ENCODE measurements around the gene NUP58. TPM values are rescaled to one million over a fixed set of nuclear protein-coding genes. Genes with fewer than 3 reads are reported as not detected.

The NUP58 gene
- total and polyA plus RNA-seq, 9 of the 15 experiments (the other 6 are each of a cell fraction or from before 2014, with no cell fraction given), result 12.5 to 98.0 (median 42.6) TPM

DNA sequence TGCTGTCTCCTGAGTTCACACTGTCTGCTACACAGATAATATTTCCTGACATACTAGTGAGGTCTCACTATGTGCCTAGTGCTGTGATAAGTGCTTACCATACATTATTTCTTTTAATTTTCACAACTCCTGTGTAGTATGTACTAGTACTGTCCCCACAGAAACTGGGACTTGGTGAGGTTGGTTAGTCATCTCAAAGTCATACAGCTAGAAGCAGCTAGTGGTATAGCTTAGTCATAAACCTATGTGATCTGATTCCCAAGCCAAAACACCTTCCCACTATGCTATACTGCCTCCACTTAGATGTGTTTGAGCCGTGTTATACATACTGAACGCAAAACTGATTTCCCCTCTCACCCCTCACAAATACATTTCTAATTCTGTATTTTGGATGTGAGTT, 24.7 kb upstream of the NUP58 start (continued):
- no peak for TF ChIP-seq ZKSCAN1 (IDR thresholded peaks at IDR 0.05; ENCODE audit: low read depth, low read length)
- TF ChIP-seq, protein P1, sequence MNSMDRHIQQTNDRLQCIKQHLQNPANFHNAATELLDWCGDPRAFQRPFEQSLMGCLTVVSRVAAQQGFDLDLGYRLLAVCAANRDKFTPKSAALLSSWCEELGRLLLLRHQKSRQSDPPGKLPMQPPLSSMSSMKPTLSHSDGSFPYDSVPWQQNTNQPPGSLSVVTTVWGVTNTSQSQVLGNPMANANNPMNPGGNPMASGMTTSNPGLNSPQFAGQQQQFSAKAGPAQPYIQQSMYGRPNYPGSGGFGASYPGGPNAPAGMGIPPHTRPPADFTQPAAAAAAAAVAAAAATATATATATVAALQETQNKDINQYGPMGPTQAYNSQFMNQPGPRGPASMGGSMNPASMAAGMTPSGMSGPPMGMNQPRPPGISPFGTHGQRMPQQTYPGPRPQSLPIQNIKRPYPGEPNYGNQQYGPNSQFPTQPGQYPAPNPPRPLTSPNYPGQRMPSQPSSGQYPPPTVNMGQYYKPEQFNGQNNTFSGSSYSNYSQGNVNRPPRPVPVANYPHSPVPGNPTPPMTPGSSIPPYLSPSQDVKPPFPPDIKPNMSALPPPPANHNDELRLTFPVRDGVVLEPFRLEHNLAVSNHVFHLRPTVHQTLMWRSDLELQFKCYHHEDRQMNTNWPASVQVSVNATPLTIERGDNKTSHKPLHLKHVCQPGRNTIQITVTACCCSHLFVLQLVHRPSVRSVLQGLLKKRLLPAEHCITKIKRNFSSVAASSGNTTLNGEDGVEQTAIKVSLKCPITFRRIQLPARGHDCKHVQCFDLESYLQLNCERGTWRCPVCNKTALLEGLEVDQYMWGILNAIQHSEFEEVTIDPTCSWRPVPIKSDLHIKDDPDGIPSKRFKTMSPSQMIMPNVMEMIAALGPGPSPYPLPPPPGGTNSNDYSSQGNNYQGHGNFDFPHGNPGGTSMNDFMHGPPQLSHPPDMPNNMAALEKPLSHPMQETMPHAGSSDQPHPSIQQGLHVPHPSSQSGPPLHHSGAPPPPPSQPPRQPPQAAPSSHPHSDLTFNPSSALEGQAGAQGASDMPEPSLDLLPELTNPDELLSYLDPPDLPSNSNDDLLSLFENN (IDR thresholded peaks at IDR 0.05; ENCODE audit: low read depth in 2 of 2, low read length in 2 of 2), result no peak

DNA sequence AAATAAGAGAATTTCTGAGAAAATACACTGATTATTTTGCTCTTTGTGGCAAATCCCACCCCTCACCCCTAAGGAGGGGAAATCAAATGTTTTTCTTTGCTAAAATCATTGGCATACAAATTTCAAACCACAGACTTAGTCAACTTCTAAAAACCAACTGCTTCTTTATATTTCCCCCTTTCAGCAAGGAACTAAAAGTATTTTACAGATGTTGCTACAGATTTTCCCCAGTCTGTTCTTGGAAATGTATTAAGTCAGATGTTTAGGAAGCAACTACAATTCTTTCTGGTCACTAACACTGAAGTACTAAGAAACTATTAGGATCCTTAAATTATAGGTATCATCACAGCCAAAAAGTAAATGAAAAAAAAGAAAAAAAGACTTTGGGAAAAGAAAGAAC, 21.0 kb upstream of the NUP58 start:
- intact Hi-C loops (cut with micrococcal nuclease), result no loop called here
- Histone ChIP-seq H4K20me1 (replicated peaks; ENCODE audit: control insufficient read depth, insufficient read depth, low read length) (no peaks in the 10 kb centered on the region), H3K9me3 (replicated peaks; ENCODE audit: control insufficient read depth, insufficient read depth, low read depth, low read length) (no peaks in the 10 kb centered on the region), H3K27me3 (ENCODE audit: control insufficient read depth in 2 of 2, insufficient read depth in 2 of 2, low read length in 2 of 2) (no peaks in the 10 kb centered on the region), H3K27ac (ENCODE audit: extremely low read depth, low read depth, low read length) (no peak overlapping the region), H3K4me1 (replicated peaks in 1 of 2; ENCODE audit: control insufficient read depth in 2 of 2, insufficient read depth in 2 of 2, low read length in 2 of 2) (peaks cover 0 to 3% of the 10 kb centered on the region in 2 experiments; a peak in 1 of 5 replicates), H3K36me3 (ENCODE audit: control insufficient read depth, insufficient read depth, low read length) (no peaks in the 10 kb centered on the region), H3K9me1 (ENCODE audit: control insufficient read depth, insufficient read depth, low read length) (no peaks in the 10 kb centered on the region), H3K9ac (ENCODE audit: insufficient read depth in 1 of 2, low read depth in 2 of 2, low read length in 2 of 2) (no peak overlapping the region), H2AFZ (ENCODE audit: low read depth, low read length) (no peak overlapping the region), H3K4me3 (no peak overlapping the region), H3K4me2 (ENCODE audit: insufficient read depth, low read length) (no peak overlapping the region), H3K79me2 (ENCODE audit: control insufficient read depth, insufficient read depth, low read length) (no peaks in the 10 kb centered on the region)
- ATAC-seq (no peak), FAIRE-seq (no peak), DNase-seq (ENCODE audit: extremely low read depth in 1 of 4, low spot score in 3 of 4) (no peak)
- ChIA-PET POLR2A (no interaction called here), CTCF (ENCODE audit: low intra/inter-chr PET ratio) (no interaction called here)
- BruUV-seq (replicated peaks), result no TSS peak
- in situ Hi-C loops (cut with MboI), result no loop called here
- TF ChIP-seq MTA2 (IDR thresholded peaks at IDR 0.05; ENCODE audit: low read depth) (no peak), ESRRB (CRISPR knock-in tag; IDR thresholded peaks at IDR 0.05; ENCODE audit: borderline replicate concordance) (no peak), RFX5 (IDR thresholded peaks at IDR 0.05; ENCODE audit: low read depth, low read length) (no peak), SRSF1 (IDR thresholded peaks at IDR 0.05; ENCODE audit: low read depth, low read length) (no peak), ZNF778 (CRISPR knock-in tag; IDR thresholded peaks at IDR 0.05) (no peak), TBP (optimal IDR thresholded peaks at IDR 0.05; ENCODE audit: low read depth, low read length) (no peak), U2AF1 (optimal IDR thresholded peaks at IDR 0.05; ENCODE audit: low read depth, low read length) (no peak), TCF3 (CRISPR knock-in tag; IDR thresholded peaks at IDR 0.05) (no peak)
- TF ChIP-seq, protein P2, sequence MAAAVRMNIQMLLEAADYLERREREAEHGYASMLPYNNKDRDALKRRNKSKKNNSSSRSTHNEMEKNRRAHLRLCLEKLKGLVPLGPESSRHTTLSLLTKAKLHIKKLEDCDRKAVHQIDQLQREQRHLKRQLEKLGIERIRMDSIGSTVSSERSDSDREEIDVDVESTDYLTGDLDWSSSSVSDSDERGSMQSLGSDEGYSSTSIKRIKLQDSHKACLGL (CRISPR knock-in tag; IDR thresholded peaks at IDR 0.05; ENCODE audit: borderline replicate concordance, poor library complexity, severe bottlenecking), result no peak
- TF ChIP-seq, protein P3, sequence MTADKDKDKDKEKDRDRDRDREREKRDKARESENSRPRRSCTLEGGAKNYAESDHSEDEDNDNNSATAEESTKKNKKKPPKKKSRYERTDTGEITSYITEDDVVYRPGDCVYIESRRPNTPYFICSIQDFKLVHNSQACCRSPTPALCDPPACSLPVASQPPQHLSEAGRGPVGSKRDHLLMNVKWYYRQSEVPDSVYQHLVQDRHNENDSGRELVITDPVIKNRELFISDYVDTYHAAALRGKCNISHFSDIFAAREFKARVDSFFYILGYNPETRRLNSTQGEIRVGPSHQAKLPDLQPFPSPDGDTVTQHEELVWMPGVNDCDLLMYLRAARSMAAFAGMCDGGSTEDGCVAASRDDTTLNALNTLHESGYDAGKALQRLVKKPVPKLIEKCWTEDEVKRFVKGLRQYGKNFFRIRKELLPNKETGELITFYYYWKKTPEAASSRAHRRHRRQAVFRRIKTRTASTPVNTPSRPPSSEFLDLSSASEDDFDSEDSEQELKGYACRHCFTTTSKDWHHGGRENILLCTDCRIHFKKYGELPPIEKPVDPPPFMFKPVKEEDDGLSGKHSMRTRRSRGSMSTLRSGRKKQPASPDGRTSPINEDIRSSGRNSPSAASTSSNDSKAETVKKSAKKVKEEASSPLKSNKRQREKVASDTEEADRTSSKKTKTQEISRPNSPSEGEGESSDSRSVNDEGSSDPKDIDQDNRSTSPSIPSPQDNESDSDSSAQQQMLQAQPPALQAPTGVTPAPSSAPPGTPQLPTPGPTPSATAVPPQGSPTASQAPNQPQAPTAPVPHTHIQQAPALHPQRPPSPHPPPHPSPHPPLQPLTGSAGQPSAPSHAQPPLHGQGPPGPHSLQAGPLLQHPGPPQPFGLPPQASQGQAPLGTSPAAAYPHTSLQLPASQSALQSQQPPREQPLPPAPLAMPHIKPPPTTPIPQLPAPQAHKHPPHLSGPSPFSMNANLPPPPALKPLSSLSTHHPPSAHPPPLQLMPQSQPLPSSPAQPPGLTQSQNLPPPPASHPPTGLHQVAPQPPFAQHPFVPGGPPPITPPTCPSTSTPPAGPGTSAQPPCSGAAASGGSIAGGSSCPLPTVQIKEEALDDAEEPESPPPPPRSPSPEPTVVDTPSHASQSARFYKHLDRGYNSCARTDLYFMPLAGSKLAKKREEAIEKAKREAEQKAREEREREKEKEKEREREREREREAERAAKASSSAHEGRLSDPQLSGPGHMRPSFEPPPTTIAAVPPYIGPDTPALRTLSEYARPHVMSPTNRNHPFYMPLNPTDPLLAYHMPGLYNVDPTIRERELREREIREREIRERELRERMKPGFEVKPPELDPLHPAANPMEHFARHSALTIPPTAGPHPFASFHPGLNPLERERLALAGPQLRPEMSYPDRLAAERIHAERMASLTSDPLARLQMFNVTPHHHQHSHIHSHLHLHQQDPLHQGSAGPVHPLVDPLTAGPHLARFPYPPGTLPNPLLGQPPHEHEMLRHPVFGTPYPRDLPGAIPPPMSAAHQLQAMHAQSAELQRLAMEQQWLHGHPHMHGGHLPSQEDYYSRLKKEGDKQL (CRISPR knock-in tag; IDR thresholded peaks at IDR 0.05; ENCODE audit: borderline replicate concordance), result no peak
